Astrocyte of the spinal cord (primary cell): ENCODE measurements around the gene REL.

Source experiments
- DNase-seq: peaks from one replicate; pipeline ENCODE4 v3.0.0; 2011; ENCODE audit warnings: low read depth, low spot score
- H3K4me3 ChIP-seq: 2 replicates; pipeline ENCODE4 v1.5.1; 2011; ENCODE audit warnings: low read depth, mild to moderate bottlenecking, low read length, moderate library complexity
- in situ Hi-C: cut with HindIII; loops from 2 replicates; pipeline ENCODE4 v1.10.0; 2017; ENCODE audit warnings: low sequenced_read_pairs
- TF ChIP-seq, protein P1 (sequence below): IDR thresholded peaks from 2 replicates; pipeline ENCODE4 v1.5.1; 2012; ENCODE audit warnings: low read depth, mild to moderate bottlenecking, low read length, inconsistent platforms

The REL gene

GRCh38 chr2:60948161-60948560 is 66.8 kb downstream of the REL start:
- TF ChIP-seq, protein P1, sequence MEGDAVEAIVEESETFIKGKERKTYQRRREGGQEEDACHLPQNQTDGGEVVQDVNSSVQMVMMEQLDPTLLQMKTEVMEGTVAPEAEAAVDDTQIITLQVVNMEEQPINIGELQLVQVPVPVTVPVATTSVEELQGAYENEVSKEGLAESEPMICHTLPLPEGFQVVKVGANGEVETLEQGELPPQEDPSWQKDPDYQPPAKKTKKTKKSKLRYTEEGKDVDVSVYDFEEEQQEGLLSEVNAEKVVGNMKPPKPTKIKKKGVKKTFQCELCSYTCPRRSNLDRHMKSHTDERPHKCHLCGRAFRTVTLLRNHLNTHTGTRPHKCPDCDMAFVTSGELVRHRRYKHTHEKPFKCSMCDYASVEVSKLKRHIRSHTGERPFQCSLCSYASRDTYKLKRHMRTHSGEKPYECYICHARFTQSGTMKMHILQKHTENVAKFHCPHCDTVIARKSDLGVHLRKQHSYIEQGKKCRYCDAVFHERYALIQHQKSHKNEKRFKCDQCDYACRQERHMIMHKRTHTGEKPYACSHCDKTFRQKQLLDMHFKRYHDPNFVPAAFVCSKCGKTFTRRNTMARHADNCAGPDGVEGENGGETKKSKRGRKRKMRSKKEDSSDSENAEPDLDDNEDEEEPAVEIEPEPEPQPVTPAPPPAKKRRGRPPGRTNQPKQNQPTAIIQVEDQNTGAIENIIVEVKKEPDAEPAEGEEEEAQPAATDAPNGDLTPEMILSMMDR, result no peak
- H3K4me3 ChIP-seq, result no peak overlapping the region
- in situ Hi-C loops, result no loop called here
- DNase-seq, result no peak

DNA sequence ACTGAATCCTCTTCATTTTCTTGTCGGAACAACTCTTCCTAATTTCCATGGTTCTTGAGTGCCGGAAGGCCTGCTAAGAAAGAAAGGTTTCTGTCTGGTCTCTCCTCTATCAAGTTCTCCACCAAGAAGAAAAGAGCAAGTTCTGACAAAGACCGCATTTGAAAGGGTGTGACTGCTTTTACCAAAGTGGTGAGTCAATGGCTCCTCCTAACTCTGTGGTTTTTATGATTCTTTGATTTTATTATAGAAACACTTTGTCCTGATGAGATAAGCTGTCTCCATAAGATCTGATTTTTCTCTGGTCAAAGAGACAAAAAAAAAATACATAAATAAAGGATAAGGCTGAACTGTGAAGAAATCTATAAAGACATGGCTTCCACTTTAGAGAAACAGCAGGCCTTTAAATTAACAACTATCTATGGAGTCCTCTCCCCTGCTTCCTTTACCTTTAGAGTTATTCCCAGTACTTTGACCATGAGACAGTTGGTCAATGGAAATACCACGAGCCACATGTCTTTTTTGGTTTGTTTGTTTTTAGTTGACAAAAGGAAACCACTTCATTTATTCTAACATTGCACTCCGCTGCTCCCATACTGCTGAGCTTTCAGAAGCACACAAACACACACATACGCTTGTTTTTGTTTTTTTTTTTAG is 67.7 kb downstream of the REL start:
- no peak overlapping the region for H3K4me3 ChIP-seq
- TF ChIP-seq, protein P1, result no peak
- in situ Hi-C loops, result no loop called here
- DNase-seq, result peak; percentile 56

GRCh38 chr2:60954139-60954538 is 72.8 kb downstream of the REL start:
- TF ChIP-seq, protein P1, result no peak
- in situ Hi-C loops, result no loop called here
- no peak for DNase-seq

GRCh38 chr2:60957224-60957623 is 75.8 kb downstream of the REL start:
- TF ChIP-seq, protein P1, result no peak
- DNase-seq, result no peak
- no peak overlapping the region for H3K4me3 ChIP-seq
- in situ Hi-C loops, result no loop called here

More at GRCh38 chr2:60954139-60954538, 72.8 kb downstream of the REL start:
- no peak overlapping the region for H3K4me3 ChIP-seq

- H3K4me3 ChIP-seq, result no peak overlapping the region
- no peak for DNase-seq
- TF ChIP-seq, protein P1, result no peak
- in situ Hi-C loops, result no loop called here
Observed at GRCh38 chr2:60957643-60958042, 76.3 kb downstream of the REL start.

DNA sequence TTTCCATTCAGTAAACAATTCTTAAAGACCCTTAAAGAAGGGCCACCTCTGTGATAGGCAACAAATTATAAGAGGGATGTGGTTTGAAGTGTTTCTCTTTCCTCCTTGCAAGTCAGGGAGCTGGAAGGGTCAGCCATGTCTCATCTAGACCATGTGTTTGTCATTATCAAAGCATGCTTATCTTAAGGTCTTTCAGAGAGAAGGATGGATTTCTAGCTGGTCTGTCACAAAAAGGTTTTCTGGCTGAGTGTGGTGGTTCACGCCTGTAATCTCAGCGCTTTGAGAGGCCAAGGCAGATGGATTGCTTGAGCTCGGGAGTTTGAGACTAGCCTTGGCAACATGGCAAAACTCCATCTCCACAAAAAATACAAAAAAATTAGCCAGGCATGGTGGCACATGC is 77.0 kb downstream of the REL start:
- TF ChIP-seq, protein P1, result no peak
- DNase-seq, result peak; percentile 16
- in situ Hi-C loops, result no loop called here
- no peak overlapping the region for H3K4me3 ChIP-seq
